Tibial artery (tissue), 4 donors: ENCODE data around the gene SH3RF3.

Experiments used
- DNase-seq, 2 donors: peaks; one replicate each; pipeline ENCODE4 v3.0.0-alpha.2; 2019
- H3K27ac ChIP-seq, 2 donors: fragments of 200-600 bp; sonication (generic) in 1 of 2; 1 replicate in 1 of 2; 2 replicates in 1 of 2; pipeline ENCODE4 v1.5.1; 2018 to 2019; ENCODE audit warnings: mild to moderate bottlenecking in 1 of 2
- H3K27me3 ChIP-seq, 2 donors: fragments of 200-600 bp; sonication (generic) in 1 of 2; one replicate each; pipeline versions ENCODE4 v1.5.1 to v1.6.0; 2016 to 2019
- H3K36me3 ChIP-seq, 3 donors: fragments of 200-600 bp; sonication (generic) in 2 of 3; one replicate each; pipeline ENCODE4 v1.5.1; 2016 to 2019; ENCODE audit warnings: mild to moderate bottlenecking in 2 of 3
- H3K4me1 ChIP-seq, 4 donors: fragments of 200-600 bp; sonication (generic) in 2 of 4; 1 replicate in 3 of 4; 2 replicates in 1 of 4; pipeline ENCODE4 v1.5.1; 2016 to 2019
- H3K4me3 ChIP-seq, 2 donors: fragments of 200-600 bp; sonication (generic) in 1 of 2; 1 replicate in 1 of 2; 2 replicates in 1 of 2; pipeline ENCODE4 v1.5.1; 2018 to 2019; ENCODE audit warnings: mild to moderate bottlenecking in 2 of 2
- H3K9me3 ChIP-seq, 3 donors: fragments of 200-600 bp; sonication (generic) in 1 of 3; one replicate each; pipeline ENCODE4 v1.5.1; 2016 to 2019
- intact Hi-C: fragments of 100-400 bp; cut with DNase I; formaldehyde crosslinking; loops from one replicate; pipeline ENCODE4 v1.15.0; 2023; ENCODE audit warnings: low total_unique reads
- TF ChIP-seq, protein P1 (sequence below), 2 experiments: fragments of 200-600 bp in 1 of 2; fragments of 450-650 bp in 1 of 2; IDR thresholded peaks; one replicate each; pipeline ENCODE4 v1.5.1; 2017 to 2019; ENCODE audit warnings: antibody characterized with exemption in 2 of 2, mild to moderate bottlenecking in 1 of 2, moderate library complexity in 1 of 2

Gene SH3RF3

DNA sequence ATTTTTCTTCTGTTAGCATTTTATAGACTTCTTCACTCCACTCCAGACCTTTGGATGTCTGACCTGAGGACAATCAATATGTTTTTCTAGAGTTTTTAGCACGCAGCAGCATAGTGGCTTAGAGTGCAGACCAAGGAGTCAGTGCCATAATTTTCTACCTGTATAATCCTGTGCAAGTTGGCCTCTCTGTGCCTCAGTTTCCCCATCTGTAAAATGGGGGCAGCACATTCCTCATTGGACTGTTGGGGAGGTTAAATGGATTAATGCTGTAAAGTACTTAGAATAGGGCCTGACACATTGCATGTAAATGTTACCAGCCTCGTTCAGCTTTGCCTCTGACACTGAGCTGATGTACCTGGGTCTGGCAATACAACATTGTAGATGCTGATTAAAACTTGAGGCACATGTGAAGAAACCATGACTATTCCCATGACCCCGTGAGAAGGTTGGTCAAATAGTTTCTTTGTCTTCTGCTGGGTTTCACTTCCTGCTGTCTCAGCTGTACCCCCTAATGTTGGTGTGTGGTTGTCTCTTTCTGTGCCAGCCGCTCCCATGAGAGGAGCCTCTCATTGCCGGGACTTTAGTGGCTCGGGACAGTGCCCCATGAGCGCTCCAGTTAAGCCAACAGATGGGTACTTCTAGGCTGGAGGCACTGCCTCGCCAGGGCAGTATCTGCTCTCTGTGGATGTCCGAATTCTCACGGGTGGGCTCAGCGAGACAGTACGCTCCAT, 125.3 kb downstream of the SH3RF3 start:
- TF ChIP-seq, protein P1, sequence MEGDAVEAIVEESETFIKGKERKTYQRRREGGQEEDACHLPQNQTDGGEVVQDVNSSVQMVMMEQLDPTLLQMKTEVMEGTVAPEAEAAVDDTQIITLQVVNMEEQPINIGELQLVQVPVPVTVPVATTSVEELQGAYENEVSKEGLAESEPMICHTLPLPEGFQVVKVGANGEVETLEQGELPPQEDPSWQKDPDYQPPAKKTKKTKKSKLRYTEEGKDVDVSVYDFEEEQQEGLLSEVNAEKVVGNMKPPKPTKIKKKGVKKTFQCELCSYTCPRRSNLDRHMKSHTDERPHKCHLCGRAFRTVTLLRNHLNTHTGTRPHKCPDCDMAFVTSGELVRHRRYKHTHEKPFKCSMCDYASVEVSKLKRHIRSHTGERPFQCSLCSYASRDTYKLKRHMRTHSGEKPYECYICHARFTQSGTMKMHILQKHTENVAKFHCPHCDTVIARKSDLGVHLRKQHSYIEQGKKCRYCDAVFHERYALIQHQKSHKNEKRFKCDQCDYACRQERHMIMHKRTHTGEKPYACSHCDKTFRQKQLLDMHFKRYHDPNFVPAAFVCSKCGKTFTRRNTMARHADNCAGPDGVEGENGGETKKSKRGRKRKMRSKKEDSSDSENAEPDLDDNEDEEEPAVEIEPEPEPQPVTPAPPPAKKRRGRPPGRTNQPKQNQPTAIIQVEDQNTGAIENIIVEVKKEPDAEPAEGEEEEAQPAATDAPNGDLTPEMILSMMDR (IDR thresholded peaks at IDR 0.05): no peak
- Histone ChIP-seq H3K27ac (no peak overlapping the region), H3K36me3 (no peaks in the 10 kb centered on the region), H3K4me3 (no peak overlapping the region), H3K9me3 (no peaks in the 10 kb centered on the region), H3K27me3 (no peaks in the 10 kb centered on the region), H3K4me1 (peaks cover 0 to 58% (median 18%) of the 10 kb centered on the region in 4 donors)
- intact Hi-C loops: no loop called here
- DNase-seq: no peak

DNA sequence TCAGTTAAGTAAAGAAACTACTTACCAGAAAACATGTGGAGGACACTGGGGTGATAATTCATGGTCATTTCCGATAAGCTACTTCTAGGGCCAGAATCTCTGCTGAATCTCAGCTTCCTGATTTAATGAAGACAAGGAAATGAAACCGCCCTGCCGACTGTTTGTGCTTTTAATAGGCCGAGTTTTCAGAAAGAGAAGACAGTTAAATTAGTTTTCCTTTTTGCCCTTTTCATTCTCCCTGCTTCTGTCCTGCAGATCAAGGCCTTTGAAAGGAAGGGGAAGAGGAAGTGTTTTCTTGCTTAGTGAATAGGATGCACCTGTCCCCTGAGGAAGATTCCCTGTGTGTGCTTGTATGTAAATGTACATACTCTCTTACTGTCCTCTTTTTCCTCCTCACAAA, 126.6 kb downstream of the SH3RF3 start:
- DNase-seq: no peak
- no peaks in the 10 kb centered on the region for H3K36me3 ChIP-seq
- peaks cover 0 to 71% (median 22%) of the 10 kb centered on the region in 4 donors for H3K4me1 ChIP-seq
- no peaks in the 10 kb centered on the region for H3K9me3 ChIP-seq
- intact Hi-C loops: no loop called here
- H3K27ac ChIP-seq: no peak overlapping the region
- no peak overlapping the region for H3K4me3 ChIP-seq
- TF ChIP-seq, protein P1 (IDR thresholded peaks at IDR 0.05): no peak
- no peaks in the 10 kb centered on the region for H3K27me3 ChIP-seq

DNA sequence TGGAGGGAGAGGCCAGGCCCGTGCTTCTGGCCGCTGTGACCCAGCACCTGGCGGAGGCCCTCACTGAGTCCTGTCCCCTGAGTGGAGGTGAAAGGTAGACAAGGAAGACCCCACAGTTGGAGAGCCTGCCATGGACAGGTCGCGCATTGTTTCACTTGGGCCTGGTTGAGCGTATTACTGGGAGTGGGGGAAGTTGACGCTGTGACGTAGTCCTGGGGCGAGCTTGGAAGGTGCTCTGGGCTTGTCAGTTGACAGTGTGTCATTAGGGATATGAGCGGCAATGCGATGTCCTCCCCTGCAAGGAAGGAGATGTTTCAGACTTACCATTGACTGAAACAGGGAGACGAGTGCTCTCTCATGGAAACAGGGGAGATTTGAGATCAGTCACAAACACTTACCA, 127.1 kb downstream of the SH3RF3 start:
- intact Hi-C loops: no loop called here
- DNase-seq: no peak
- H3K27me3 ChIP-seq: no peaks in the 10 kb centered on the region
- H3K27ac ChIP-seq: no peak overlapping the region
- H3K36me3 ChIP-seq: no peaks in the 10 kb centered on the region
- TF ChIP-seq, protein P1 (IDR thresholded peaks at IDR 0.05): no peak
- H3K9me3 ChIP-seq: no peaks in the 10 kb centered on the region
- peaks cover 0 to 72% (median 22%) of the 10 kb centered on the region in 4 donors for H3K4me1 ChIP-seq
- H3K4me3 ChIP-seq: no peak overlapping the region

DNA sequence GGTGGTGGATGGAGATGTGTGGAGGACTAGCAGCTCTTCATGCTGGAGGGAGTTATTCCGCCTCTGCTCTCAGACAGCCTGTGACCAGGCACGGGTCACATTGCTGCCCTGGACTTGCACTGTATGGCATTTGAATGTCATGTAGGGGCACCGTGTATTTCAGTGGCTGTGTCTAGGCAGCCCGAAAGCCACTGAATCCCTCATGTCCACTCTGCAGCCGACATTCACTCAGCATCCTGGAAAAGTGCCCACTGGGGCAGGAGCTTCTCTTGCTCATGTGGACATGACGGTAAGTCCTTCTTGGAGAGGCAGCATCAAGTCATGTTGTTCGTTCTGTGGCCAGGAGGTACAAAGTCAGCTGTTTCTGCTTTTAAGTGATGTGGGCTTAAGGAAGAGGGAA, 127.9 kb downstream of the SH3RF3 start:
- TF ChIP-seq, protein P1 (IDR thresholded peaks at IDR 0.05): no peak
- peaks cover 0 to 70% (median 22%) of the 10 kb centered on the region in 4 donors for H3K4me1 ChIP-seq
- DNase-seq: peak; percentile 59 to 76
- H3K36me3 ChIP-seq: no peaks in the 10 kb centered on the region
- H3K9me3 ChIP-seq: no peaks in the 10 kb centered on the region
- H3K4me3 ChIP-seq: no peak overlapping the region
- no peaks in the 10 kb centered on the region for H3K27me3 ChIP-seq
- intact Hi-C loops: no loop called here
- no peak overlapping the region for H3K27ac ChIP-seq

DNA sequence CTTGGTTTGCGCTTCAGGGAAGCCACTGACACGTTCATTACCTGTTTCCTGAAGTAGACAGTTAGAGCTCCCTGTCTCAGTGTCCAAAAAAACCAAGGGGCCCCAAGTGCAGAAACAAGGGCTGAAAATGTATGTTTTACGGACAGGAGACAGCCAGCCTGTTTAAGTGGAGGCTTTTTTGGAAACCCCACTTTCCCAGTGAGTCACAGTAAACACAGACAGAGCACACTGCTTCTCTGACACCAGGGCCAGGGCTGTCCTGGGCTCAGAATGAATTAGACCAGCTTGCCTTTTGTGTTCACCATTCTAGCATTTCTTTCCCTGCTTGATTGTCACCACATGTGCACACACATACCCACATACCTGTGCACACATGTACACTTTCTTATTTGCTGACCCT, 128.6 kb downstream of the SH3RF3 start:
- TF ChIP-seq, protein P1 (IDR thresholded peaks at IDR 0.05): no peak
- H3K27ac ChIP-seq: peak overlapping the region in 1 of 2 donors; percentile 3
- DNase-seq: no peak

More for the DNA sequence above, 128.6 kb downstream of the SH3RF3 start:
- Histone ChIP-seq H3K27me3 (no peaks in the 10 kb centered on the region), H3K36me3 (no peaks in the 10 kb centered on the region), H3K4me3 (no peak overlapping the region), H3K4me1 (peaks cover 0 to 63% (median 22%) of the 10 kb centered on the region in 4 donors), H3K9me3 (no peaks in the 10 kb centered on the region)
- intact Hi-C loops: no loop called here
